EL (cell line): Measurements from ENCODE around the gene ALOXE3.
"Not testable (repeated sequence)": the region's sequence is repeated elsewhere in the genome, so short reads cannot be mapped to it uniquely, and the experiment has no call there.

Experiments
- DNase-seq: peaks from one replicate; pipeline ENCODE4 v3.0.0-alpha.2; 2016

ALOXE3 gene

GRCh38 chr17:8066841-8067775 is 51.2 kb downstream of the ALOXE3 start:
- DNase-seq, result no peak

GRCh38 chr17:8064561-8065019 is 53.7 kb downstream of the ALOXE3 start:
- DNase-seq, result no peak

- no peak for DNase-seq
These were observed 54.4 kb downstream of the ALOXE3 start for GRCh38 chr17:8063761-8064534.

DNA sequence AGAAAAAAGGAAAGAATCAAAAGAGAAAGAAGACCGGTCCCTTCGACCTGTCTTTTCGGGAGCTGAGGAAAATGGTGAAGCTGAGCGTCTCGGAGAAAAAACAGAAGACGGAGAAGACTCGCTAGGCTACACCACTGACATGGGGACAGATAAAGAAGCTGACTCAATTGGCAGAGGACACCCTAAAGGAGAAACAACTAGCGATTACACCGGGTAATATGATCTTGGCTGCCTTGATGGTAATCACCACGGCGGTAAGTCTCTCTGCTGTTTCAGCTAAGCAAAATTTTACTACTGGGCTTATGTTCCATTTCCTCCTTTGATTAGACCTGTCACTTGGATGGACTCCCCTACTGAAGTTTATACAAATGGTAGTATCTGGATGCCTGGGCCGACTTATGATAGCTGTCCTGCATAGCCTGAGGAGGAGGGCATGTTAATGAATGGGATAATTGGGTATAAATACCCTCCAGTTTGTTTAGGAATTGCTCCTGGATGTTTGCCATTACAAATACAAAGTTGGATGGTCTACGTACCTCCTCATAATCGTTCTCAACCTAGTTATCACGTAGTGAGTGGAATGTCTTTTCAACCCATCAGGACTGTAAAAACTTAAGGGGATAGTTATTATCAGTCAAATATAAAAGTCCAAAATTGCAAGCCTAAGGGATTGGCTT is 55.4 kb downstream of the ALOXE3 start:
- no peak for DNase-seq

DNA sequence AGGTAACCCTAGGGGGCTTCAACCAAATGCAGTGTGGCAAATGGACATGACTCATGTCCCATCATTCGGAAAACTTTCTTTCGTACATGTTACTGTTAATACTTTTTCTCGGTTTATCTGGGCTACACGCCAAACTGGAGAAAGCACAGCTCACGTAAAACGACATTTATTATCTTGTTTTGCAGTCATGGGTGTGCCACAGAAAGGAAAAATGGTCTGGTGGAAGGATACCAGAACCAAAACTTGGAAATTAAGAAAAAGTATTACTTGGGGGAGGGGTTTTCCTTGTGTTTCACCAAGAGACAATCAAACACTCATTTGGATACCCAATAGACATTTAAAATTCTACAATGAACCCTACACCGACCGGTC is 55.9 kb downstream of the ALOXE3 start:
- DNase-seq, result peak; percentile 18

- not testable (repeated sequence) for DNase-seq
These were observed 56.5 kb downstream of the ALOXE3 start for GRCh38 chr17:8061851-8062250.

DNA sequence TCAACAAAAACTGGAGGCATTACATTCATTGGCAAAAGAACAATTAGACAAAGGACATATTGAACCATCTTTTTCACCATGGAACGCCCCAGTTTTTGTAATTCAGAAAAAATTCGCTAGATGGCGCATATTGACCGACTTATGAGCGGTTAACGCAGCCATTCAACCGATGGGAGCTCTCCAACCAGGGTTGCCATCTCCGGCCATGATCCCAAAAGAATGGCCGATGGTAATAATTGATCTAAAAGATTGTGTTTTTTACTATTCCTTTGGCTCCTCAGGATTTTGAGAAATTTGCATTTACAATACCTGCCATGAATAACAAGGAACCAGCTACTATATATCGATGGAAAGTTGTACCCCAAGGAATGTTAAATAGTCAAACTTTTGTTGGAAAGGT is 58.0 kb downstream of the ALOXE3 start:
- peak; percentile 74 for DNase-seq

- DNase-seq, result no peak
These were observed 59.2 kb downstream of the ALOXE3 start for GRCh38 chr17:8059131-8059530.

- peak; percentile 80 for DNase-seq
These were observed 60.6 kb downstream of the ALOXE3 start for GRCh38 chr17:8057691-8058114.

- no peak for DNase-seq
These were observed 61.2 kb downstream of the ALOXE3 start for GRCh38 chr17:8056976-8057625.

DNA sequence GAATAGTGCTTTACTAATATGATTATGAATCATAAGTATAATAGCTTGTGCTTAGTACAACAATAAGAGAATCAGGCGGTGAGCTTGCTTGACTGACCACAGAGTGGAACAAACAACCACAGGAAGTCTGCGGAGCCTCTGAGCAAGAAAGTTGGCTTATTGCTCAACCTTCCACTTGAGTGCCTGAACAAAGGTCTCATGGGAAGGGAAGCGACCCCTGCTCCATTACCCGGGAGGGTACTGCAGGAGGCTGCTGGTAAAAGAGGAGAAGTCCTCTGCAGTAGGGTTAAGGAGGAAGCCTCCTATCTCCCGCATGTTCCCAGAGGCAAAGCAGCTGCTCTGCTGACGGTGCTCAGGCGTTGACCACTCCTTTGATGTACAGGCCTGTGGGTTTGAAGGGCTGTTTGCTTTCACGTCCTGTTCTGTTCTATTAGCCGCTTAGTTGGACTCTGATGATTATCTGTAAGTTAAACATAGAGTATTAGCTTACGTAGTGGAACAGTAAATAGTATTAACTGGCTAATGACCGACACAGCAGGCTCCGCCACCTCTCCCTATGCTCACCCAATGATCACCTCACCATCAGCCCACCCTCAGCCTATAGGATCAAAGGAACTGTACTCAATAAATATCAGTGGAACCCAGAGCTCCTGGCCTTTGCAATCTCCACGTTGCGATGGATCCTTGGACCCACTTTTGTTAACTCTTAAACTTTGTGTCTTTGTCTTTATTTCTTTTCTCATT is 61.9 kb downstream of the ALOXE3 start:
- DNase-seq, result peak; percentile 54

- no peak for DNase-seq
These were observed 62.5 kb downstream of the ALOXE3 start for GRCh38 chr17:8055851-8056231.

DNA sequence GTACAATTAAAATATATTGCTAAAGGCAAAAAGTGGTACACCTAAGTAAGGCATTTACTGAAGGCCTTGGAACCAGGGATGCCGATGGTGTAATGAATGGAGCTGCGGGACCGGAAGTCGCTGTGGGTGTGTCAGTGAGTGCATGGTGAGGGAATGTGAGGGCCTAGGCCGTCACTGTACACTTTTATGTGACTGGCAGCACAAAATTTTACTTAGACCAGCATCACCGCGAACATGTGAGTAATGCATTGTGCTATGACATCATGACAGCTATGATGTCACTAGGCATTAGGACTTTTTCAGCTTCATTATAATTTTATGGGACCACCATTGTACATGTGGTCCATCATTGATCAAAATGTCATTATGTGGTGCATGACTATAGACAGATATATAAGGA is 64.7 kb downstream of the ALOXE3 start:
- DNase-seq, result no peak

DNA sequence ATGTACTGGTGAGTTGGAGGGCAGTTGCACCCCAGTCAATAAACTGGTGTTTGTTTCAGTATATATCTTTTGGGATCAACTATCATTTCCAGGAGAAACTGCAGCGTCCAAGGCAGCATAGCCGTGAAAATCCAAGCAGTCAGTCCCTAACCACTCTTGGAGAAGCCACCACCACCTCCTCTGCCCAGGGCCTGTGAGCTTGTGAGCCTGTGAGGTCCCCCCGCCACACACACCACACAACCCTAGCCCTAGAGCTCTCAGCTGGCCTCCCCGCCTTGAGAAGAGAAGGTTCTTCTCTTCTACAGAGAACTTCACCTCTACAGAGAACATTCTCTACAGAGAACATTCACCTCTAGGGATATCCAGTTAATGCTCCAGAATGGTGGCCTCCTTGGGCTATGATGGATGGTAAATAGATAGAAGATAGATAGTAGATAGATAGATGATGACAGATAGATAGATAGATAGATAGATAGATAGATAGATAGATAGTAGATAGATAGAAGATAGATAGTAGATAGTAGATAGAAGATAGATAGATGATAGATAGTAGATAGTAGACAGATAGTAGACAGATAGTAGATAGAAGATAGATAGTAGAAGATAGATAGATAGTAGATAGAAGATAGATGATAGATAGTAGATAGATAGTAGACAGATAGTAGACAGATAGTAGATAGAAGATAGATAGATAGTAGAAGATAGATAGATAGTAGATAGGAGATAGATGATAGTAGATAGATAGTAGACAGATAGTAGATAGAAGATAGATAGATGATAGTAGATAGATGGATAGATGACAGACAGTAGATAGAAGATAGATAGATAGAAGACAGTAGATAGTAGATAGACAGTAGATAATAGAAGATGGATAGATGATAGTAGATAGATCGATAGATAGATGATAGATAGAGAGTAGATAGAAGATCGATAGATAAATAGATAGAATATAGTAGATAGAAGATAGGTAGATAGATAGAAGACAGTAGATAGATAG is 65.8 kb downstream of the ALOXE3 start:
- no peak for DNase-seq

DNA sequence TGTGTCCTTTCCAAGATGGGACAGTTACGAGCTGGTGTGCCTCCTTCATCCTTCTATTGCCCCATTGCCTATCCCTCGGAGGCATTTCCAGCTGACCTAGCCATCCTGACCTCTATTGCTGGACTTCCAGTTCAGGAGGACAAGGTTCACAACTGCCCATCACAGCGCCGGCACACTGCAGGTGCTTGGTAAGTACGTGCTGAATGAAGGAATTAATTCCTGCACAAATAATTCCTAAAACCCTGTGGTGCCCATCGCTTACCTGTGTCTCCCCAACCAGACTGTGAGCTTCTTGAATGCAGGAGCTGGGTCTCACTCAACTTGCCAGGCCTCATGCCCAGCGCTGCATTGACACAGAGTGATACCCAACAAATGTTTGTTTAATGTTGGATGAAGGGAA is 66.5 kb downstream of the ALOXE3 start:
- no peak for DNase-seq

GRCh38 chr17:8048736-8049135 is 69.6 kb downstream of the ALOXE3 start:
- DNase-seq, result no peak

DNA sequence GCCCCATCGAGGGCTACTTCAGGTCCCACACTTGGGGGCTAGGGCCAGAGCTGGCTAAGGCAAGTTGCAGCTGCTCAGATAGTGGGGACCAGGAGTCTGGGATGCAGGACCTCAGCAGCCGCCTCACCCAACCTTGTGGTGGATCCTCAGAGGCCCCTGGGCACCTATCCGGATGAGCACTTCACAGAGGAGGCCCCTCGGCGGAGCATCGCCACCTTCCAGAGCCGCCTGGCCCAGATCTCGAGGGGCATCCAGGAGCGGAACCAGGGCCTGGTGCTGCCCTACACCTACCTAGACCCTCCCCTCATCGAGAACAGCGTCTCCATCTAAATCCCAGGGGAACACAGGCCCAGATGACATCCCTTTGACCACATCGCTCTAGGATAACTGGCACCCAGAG is 70.1 kb downstream of the ALOXE3 start:
- no peak for DNase-seq

DNA sequence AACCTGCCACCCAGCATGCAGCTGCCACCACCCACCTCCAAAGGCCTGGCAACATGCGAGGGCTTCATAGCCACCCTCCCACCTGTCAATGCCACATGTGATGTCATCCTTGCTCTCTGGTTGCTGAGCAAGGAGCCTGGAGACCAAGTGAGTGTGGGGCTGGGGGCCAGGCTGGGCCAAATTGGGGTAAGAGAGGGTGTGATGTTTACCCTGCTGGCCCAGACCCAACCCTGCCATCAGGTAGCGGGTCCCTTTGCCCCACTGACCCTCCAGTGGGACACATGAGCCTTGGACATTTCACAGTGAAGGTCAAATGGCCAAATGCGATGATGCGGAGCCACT is 70.6 kb downstream of the ALOXE3 start:
- DNase-seq, result no peak

DNA sequence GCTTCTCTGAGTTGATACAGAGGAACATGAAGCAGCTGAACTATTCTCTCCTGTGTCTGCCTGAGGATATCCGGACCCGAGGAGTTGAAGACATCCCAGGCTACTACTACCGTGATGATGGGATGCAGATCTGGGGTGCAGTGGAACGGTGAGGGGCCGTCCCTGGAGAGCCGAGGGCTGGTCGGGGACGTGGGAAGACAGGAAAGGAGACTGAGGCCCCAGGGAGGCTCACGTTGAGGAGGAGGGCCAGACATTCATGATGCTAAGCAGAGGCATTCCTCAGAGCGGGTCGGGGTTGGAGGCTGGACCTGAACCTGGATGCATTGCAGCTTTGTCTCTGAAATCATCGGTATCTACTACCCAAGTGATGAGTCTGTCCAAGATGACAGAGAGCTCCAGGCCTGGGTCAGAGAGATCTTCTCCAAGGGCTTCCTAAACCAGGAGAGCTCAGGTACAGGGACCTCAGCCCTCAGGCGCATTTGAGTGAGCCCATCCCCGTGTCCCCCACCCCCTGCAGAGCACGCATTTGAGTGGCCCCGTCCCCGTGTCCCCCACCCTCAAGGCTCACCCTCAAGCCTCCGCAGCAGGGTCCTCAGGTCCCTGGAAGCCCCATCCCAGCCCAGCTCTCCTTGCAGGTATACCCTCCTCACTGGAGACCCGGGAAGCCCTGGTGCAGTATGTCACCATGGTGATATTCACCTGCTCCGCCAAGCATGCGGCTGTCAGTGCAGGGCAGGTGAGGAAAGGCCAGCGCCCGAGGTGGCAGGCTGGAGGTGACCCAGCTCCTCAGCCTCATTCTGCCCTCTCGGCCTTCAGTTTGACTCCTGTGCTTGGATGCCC is 71.2 kb downstream of the ALOXE3 start:
- DNase-seq, result no peak
